BJ (cell line): ENCODE measurements around the gene IGFBP2. TPM values are rescaled to one million over a fixed set of nuclear protein-coding genes. Genes with fewer than 3 reads are reported as not detected.
A peak's percentile ranks its signal among the peaks of the same experiment; 100 is the strongest.

Experiments used
- CTCF ChIA-PET: fragments of 350-600 bp; formaldehyde crosslinking; extraction: SDS; loops from one replicate; lab custom pipeline; 2021; ENCODE audit warnings: antibody characterized with exemption, inconsistent platforms; lab: Yijun Ruan, JAX
- POLR2A ChIA-PET: fragments of 300-600 bp; sonication (Branson Sonifier 250); formaldehyde crosslinking; extraction: SDS; loops from one replicate; lab custom pipeline; 2021; ENCODE audit warnings: antibody characterized with exemption; lab: Charles Lee
- DNase-seq: peaks from one replicate; pipeline ENCODE4 v3.0.0-alpha.2; 2011; ENCODE audit warnings: low read depth
- H3K27me3 ChIP-seq: 2 replicates; pipeline ENCODE4 v1.6.0; 2011; ENCODE audit warnings: low read length; ENCODE audit not compliant: control insufficient read depth, insufficient read depth
- H3K36me3 ChIP-seq: 2 replicates; pipeline ENCODE4 v1.5.1; 2011; ENCODE audit warnings: low read length; ENCODE audit not compliant: control insufficient read depth, insufficient read depth
- H3K4me3 ChIP-seq: 2 replicates; pipeline ENCODE4 v1.5.1; 2011; ENCODE audit warnings: low read depth, mild to moderate bottlenecking, control low read depth, low read length
- CTCF ChIP-seq: IDR thresholded peaks from 2 replicates; pipeline ENCODE4 v1.5.1; 2011; ENCODE audit warnings: low read depth, mild to moderate bottlenecking, control low read depth, inconsistent platforms, low read length, moderate library complexity; ENCODE audit not compliant: insufficient read depth
- polyA plus RNA-seq: library from polyadenylated mRNA; depleted of rRNA; stranded (reverse); fragments of >200 nt; gene quantifications from 2 replicates; pipeline ENCODE4 v1.2.3, GENCODE V29; 2011

IGFBP2 gene
- polyA plus RNA-seq, 1 experiment, result 142 TPM

GRCh38 chr2:216588861-216589710 lies 44.1 kb upstream of the IGFBP2 start:
- peaks cover 3% of the 10 kb centered on the region for H3K27me3 ChIP-seq
- no peaks in the 10 kb centered on the region for H3K36me3 ChIP-seq
- no peak for TF ChIP-seq CTCF
- DNase-seq, result no peak
- no peak overlapping the region for H3K4me3 ChIP-seq
- CTCF ChIA-PET, result interaction anchor here (0.7 to 3.1 kb wide), 3 partner anchors 11 to 71 kb away, joined by 3 to 20 read pairs (median 3); no protein-coding TSS in a partner anchor
- POLR2A ChIA-PET, result no interaction called here

GRCh38 chr2:216589791-216590190 lies 43.4 kb upstream of the IGFBP2 start:
- no peak overlapping the region for H3K4me3 ChIP-seq
- no peaks in the 10 kb centered on the region for H3K36me3 ChIP-seq
- ChIA-PET POLR2A (no interaction called here), CTCF (interaction anchor here (1.4 to 3.1 kb wide), 4 partner anchors 26 to 77 kb away, joined by 3 to 20 read pairs (median 4); no protein-coding TSS in a partner anchor)
- peak; percentile 15 for DNase-seq
- TF ChIP-seq CTCF, result no peak
- H3K27me3 ChIP-seq, result peaks cover 3% of the 10 kb centered on the region

GRCh38 chr2:216590780-216591179 lies 42.4 kb upstream of the IGFBP2 start:
- peaks cover 3% of the 10 kb centered on the region; the same call in 1 of the 2 replicates for H3K27me3 ChIP-seq
- ChIA-PET CTCF (interaction anchor here (1.0 to 3.1 kb wide), 5 partner anchors 17 to 87 kb away, joined by 3 to 20 read pairs (median 4); no protein-coding TSS in a partner anchor), POLR2A (no interaction called here)
- 0 out of 2 replicates have a peak, but pooled peaks have one; percentile 18 for TF ChIP-seq CTCF
- H3K36me3 ChIP-seq, result no peaks in the 10 kb centered on the region
- no peak overlapping the region for H3K4me3 ChIP-seq
- DNase-seq, result no peak

GRCh38 chr2:216591480-216591879 lies 41.7 kb upstream of the IGFBP2 start:
- no peak for DNase-seq
- no peak for TF ChIP-seq CTCF
- Histone ChIP-seq H3K36me3 (no peaks in the 10 kb centered on the region), H3K4me3 (no peak overlapping the region), H3K27me3 (peaks cover 3% of the 10 kb centered on the region; the same call in 1 of the 2 replicates)
- ChIA-PET POLR2A (no interaction called here), CTCF (interaction anchor here (1.0 to 3.1 kb wide), 4 partner anchors 17 to 88 kb away, joined by 3 to 20 read pairs (median 4); no protein-coding TSS in a partner anchor)

- ChIA-PET POLR2A (no interaction called here), CTCF (interaction anchor here (1.6 kb wide), 1 partner anchor 34 kb away, joined by 3 read pairs; no protein-coding TSS in a partner anchor)
- DNase-seq, result no peak
- Histone ChIP-seq H3K27me3 (peaks cover 3% of the 10 kb centered on the region; the same call in 1 of the 2 replicates), H3K36me3 (no peaks in the 10 kb centered on the region), H3K4me3 (no peak overlapping the region)
- TF ChIP-seq CTCF, result no peak
These were observed 39.1 kb upstream of the IGFBP2 start for GRCh38 chr2:216594081-216594480.
